Neural cell (in vitro differentiated cells): ENCODE data around the gene CDC23. TPM values are rescaled to one million over a fixed set of nuclear protein-coding genes. Genes with fewer than 3 reads are reported as not detected.
"Not testable (repeated sequence)": the region's sequence is repeated elsewhere in the genome, so short reads cannot be mapped to it uniquely, and the experiment has no call there.

Experiments
- H2AFZ ChIP-seq: fragments of 200-600, 300-800 bp; sonication (generic), shearing (Covaris generic); 2 replicates; pipeline ENCODE4 v1.6.0; 2014; ENCODE audit warnings: low read depth, mild to moderate bottlenecking, antibody characterized with exemption, low read length, moderate library complexity
- H3F3A ChIP-seq: fragments of 200-600 bp; shearing (Covaris generic); 2 replicates; pipeline ENCODE4 v1.6.1; 2016; ENCODE audit warnings: mild to moderate bottlenecking, moderate library complexity, mixed read lengths, antibody characterized with exemption, low read length; ENCODE audit not compliant: insufficient read depth, poor library complexity, severe bottlenecking
- H3K27ac ChIP-seq: fragments of 200-600, 300-800 bp; sonication (generic), shearing (Covaris generic); 2 replicates; pipeline ENCODE4 v1.5.1; 2014; ENCODE audit warnings: mild to moderate bottlenecking, low read length, moderate library complexity
- H3K27me3 ChIP-seq: fragments of 300-800, 200-600 bp; sonication (generic), shearing (Covaris generic); 2 replicates; pipeline ENCODE4 v1.6.0; 2014; ENCODE audit warnings: mild to moderate bottlenecking, low read depth, low read length, moderate library complexity; ENCODE audit not compliant: insufficient read depth
- H3K36me3 ChIP-seq: fragments of 300-800, 200-600 bp; sonication (generic), shearing (Covaris generic); 2 replicates; pipeline ENCODE4 v1.5.1; 2014; ENCODE audit warnings: mild to moderate bottlenecking, antibody characterized with exemption, low read length, moderate library complexity; ENCODE audit not compliant: insufficient read depth
- H3K4me2 ChIP-seq: fragments of 300-800, 200-600 bp; sonication (generic), shearing (Covaris generic); 2 replicates; pipeline ENCODE4 v1.6.0; 2014; ENCODE audit warnings: mild to moderate bottlenecking, low read length
- H3K4me3 ChIP-seq: fragments of 300-800, 200-600 bp; sonication (generic), shearing (Covaris generic); 2 replicates; pipeline ENCODE4 v1.5.1; 2014; ENCODE audit warnings: mild to moderate bottlenecking, low read length, moderate library complexity
- H3K79me2 ChIP-seq: fragments of 200-600 bp; shearing (Covaris generic); replicated peaks from 2 replicates; pipeline ENCODE4 v1.6.0; 2014; ENCODE audit warnings: mild to moderate bottlenecking, low read length, moderate library complexity; ENCODE audit not compliant: insufficient read depth
- H3K9ac ChIP-seq: fragments of 300-800, 200-600 bp; sonication (generic), shearing (Covaris generic); 2 replicates; pipeline ENCODE4 v1.6.1; 2016; ENCODE audit warnings: mild to moderate bottlenecking, low read length, mixed read lengths
- H3K9me2 ChIP-seq: fragments of 200-600 bp; shearing (Covaris generic); 2 replicates; pipeline ENCODE4 v1.6.1; 2016; ENCODE audit warnings: mild to moderate bottlenecking, low read length, mixed read lengths; ENCODE audit not compliant: insufficient read depth
- H3K9me3 ChIP-seq: fragments of 200-600, 300-800 bp; sonication (generic), shearing (Covaris generic); 2 replicates; pipeline ENCODE4 v1.6.1; 2016; ENCODE audit warnings: mild to moderate bottlenecking, mixed run types, low read length, moderate library complexity, mixed read lengths
- H4K20me1 ChIP-seq: fragments of 200-600 bp; shearing (Covaris generic); 2 replicates; pipeline ENCODE4 v1.6.1; 2016; ENCODE audit warnings: mild to moderate bottlenecking, mixed run types; ENCODE audit not compliant: insufficient read depth
- EP300 ChIP-seq: fragments of 450-650 bp; conservative IDR thresholded peaks from 2 replicates; pipeline ENCODE4 v1.6.1; 2014; ENCODE audit warnings: antibody characterized with exemption, mild to moderate bottlenecking, moderate library complexity; ENCODE audit not compliant: poor library complexity, severe bottlenecking
- EZH2 ChIP-seq: fragments of 200-600, 300-800 bp; shearing (Covaris generic), sonication (generic); IDR thresholded peaks from 2 replicates; pipeline ENCODE4 v1.6.1; 2014; ENCODE audit warnings: antibody characterized with exemption, low read length, borderline replicate concordance, mild to moderate bottlenecking; ENCODE audit not compliant: insufficient read depth, poor library complexity, severe bottlenecking
- MXI1 ChIP-seq: fragments of 450-650 bp; conservative IDR thresholded peaks from 2 replicates; pipeline ENCODE4 v1.6.1; 2014; ENCODE audit warnings: antibody characterized with exemption, mild to moderate bottlenecking; ENCODE audit not compliant: poor library complexity, severe bottlenecking
- POLR2AphosphoS5 ChIP-seq: IDR thresholded peaks from 2 replicates; pipeline ENCODE4 v1.6.1; 2012
- RAD21 ChIP-seq: fragments of 450-650 bp; conservative IDR thresholded peaks from 2 replicates; pipeline ENCODE4 v1.6.1; 2014; ENCODE audit warnings: antibody characterized with exemption, mild to moderate bottlenecking, moderate library complexity
- SMC3 ChIP-seq: fragments of 450-650 bp; conservative IDR thresholded peaks from 2 replicates; pipeline ENCODE4 v1.6.1; 2014; ENCODE audit warnings: antibody characterized with exemption, mild to moderate bottlenecking, moderate library complexity; ENCODE audit not compliant: poor library complexity
- TAF1 ChIP-seq: IDR thresholded peaks from 2 replicates; pipeline ENCODE4 v1.6.1; 2012; ENCODE audit warnings: low read depth
- polyA plus RNA-seq: library from polyadenylated mRNA; depleted of rRNA; stranded (reverse); fragments of >200 nt; gene quantifications from 2 replicates; pipeline ENCODE4 v1.2.3, GENCODE V29; 2014

Gene CDC23
- polyA plus RNA-seq, 1 donor from 2014 or later, result 52.9 TPM

GRCh38 chr5:138163721-138164120 lies 49.4 kb downstream of the CDC23 start:
- TF ChIP-seq EZH2 (no peak), POLR2AphosphoS5 (no peak), EP300 (no peak), TAF1 (no peak)
- Histone ChIP-seq H4K20me1 (no peaks in the 10 kb centered on the region), H3K9ac (no peak overlapping the region), H3K4me3 (no peak overlapping the region), H3K9me2 (no peaks in the 10 kb centered on the region), H3K27ac (no peak overlapping the region), H3K9me3 (no peaks in the 10 kb centered on the region), H3K27me3 (no peaks in the 10 kb centered on the region), H2AFZ (no peak overlapping the region), H3K79me2 (no peaks in the 10 kb centered on the region), H3K4me2 (no peak overlapping the region), H3F3A (no peaks in the 10 kb centered on the region), H3K36me3 (peaks cover 21% of the 10 kb centered on the region)

GRCh38 chr5:138160706-138161105 lies 52.4 kb downstream of the CDC23 start:
- Histone ChIP-seq H3K4me2 (no peak overlapping the region), H3K79me2 (no peaks in the 10 kb centered on the region), H3K4me3 (no peak overlapping the region), H2AFZ (no peak overlapping the region), H4K20me1 (no peaks in the 10 kb centered on the region), H3K9me3 (no peaks in the 10 kb centered on the region), H3K27me3 (no peaks in the 10 kb centered on the region), H3K9ac (no peak overlapping the region), H3K36me3 (peaks cover 13% of the 10 kb centered on the region), H3F3A (no peaks in the 10 kb centered on the region), H3K9me2 (no peaks in the 10 kb centered on the region), H3K27ac (no peak overlapping the region)
- TF ChIP-seq EP300, result no peak

GRCh38 chr5:138159666-138160065 lies 53.5 kb downstream of the CDC23 start:
- Histone ChIP-seq H3K9me3 (no peaks in the 10 kb centered on the region), H3F3A (no peaks in the 10 kb centered on the region), H3K36me3 (peaks cover 13% of the 10 kb centered on the region), H3K27me3 (no peaks in the 10 kb centered on the region), H3K4me2 (no peak overlapping the region), H3K9ac (no peak overlapping the region), H3K27ac (no peak overlapping the region), H2AFZ (no peak overlapping the region), H3K79me2 (no peaks in the 10 kb centered on the region), H3K9me2 (no peaks in the 10 kb centered on the region), H4K20me1 (no peaks in the 10 kb centered on the region), H3K4me3 (no peak overlapping the region)
- TF ChIP-seq RAD21 (no peak), TAF1 (no peak), EZH2 (no peak), MXI1 (no peak), POLR2AphosphoS5 (no peak), SMC3 (no peak)

- Histone ChIP-seq H3K79me2 (no peaks in the 10 kb centered on the region), H2AFZ (no peak overlapping the region), H3K4me3 (no peak overlapping the region), H3K27me3 (no peaks in the 10 kb centered on the region), H3F3A (no peaks in the 10 kb centered on the region), H3K4me2 (no peak overlapping the region), H3K27ac (no peak overlapping the region), H3K9me2 (no peaks in the 10 kb centered on the region), H3K36me3 (peaks cover 3% of the 10 kb centered on the region), H3K9ac (no peak overlapping the region), H3K9me3 (no peaks in the 10 kb centered on the region), H4K20me1 (no peaks in the 10 kb centered on the region)
- no peak for TF ChIP-seq TAF1
- TF ChIP-seq EP300, result no peak
- TF ChIP-seq RAD21, result no peak
- no peak for TF ChIP-seq SMC3
- TF ChIP-seq EZH2, result no peak
These were observed 55.5 kb downstream of the CDC23 start for GRCh38 chr5:138157626-138158025.

- not testable (repeated sequence) for H3F3A ChIP-seq, H2AFZ ChIP-seq, H3K9me2 ChIP-seq, H4K20me1 ChIP-seq, H3K27me3 ChIP-seq, H3K4me2 ChIP-seq, H3K9ac ChIP-seq, H3K79me2 ChIP-seq, H3K9me3 ChIP-seq, H3K36me3 ChIP-seq, H3K4me3 ChIP-seq, H3K27ac ChIP-seq
These were observed 57.1 kb downstream of the CDC23 start for GRCh38 chr5:138155977-138156376.
